Lower lobe of right lung (tissue), 2 donors: ENCODE data around the gene OVOL1. TPM values are rescaled to one million over a fixed set of nuclear protein-coding genes. Genes with fewer than 3 reads are reported as not detected.
"Not testable (repeated sequence)": the region's sequence is repeated elsewhere in the genome, so short reads cannot be mapped to it uniquely, and the experiment has no call there.

Source experiments
- ATAC-seq, 2 donors: fragments of 200-7000 bp; cut with Tn5 transposase; one replicate each; pipeline ENCODE4 v1.9.1; 2020 to 2022; ENCODE audit warnings: mild to moderate bottlenecking in 2 of 2, moderate library complexity in 2 of 2
- DNase-seq: peaks from one replicate; pipeline ENCODE4 v3.0.0-alpha.2; 2020
- H3K27ac ChIP-seq: fragments of 200-600 bp; one replicate; pipeline ENCODE4 v1.8.0; 2022
- H3K27me3 ChIP-seq: fragments of 200-600 bp; one replicate; pipeline ENCODE4 v1.8.0; 2022; ENCODE audit warnings: low read depth
- H3K36me3 ChIP-seq: fragments of 200-600 bp; one replicate; pipeline ENCODE4 v1.8.0; 2022; ENCODE audit warnings: mild to moderate bottlenecking
- H3K4me1 ChIP-seq: fragments of 200-600 bp; one replicate; pipeline ENCODE4 v1.8.0; 2022
- H3K4me3 ChIP-seq: fragments of 200-600 bp; one replicate; pipeline ENCODE4 v1.8.0; 2022; ENCODE audit warnings: mild to moderate bottlenecking
- H3K9me3 ChIP-seq: fragments of 200-600 bp; one replicate; pipeline ENCODE4 v1.8.0; 2022
- intact Hi-C: fragments of 100-400 bp; cut with DNase I; formaldehyde crosslinking; loops from one replicate; pipeline ENCODE4 v1.11.0; 2022
- total RNA-seq: library from RNA; stranded (reverse); fragmentation: NEBNext Ultra II Directional; extraction: Animal tissue kit (Norgen Biotek cat#: 25700); gene quantifications from one replicate; pipeline ENCODE4 v1.2.1, GENCODE V29; 2021
- TF ChIP-seq, protein P1 (sequence below): fragments of 200-600 bp; IDR thresholded peaks from one replicate; pipeline ENCODE4 v1.8.0; 2022; ENCODE audit warnings: antibody characterized with exemption, mild to moderate bottlenecking
- donor health status: DM: no; HTN: yes; CAD: no; lungs with severe emphysema.

OVOL1 gene
- total RNA-seq, 1 donor from 2014 or later = 0.89 TPM

DNA sequence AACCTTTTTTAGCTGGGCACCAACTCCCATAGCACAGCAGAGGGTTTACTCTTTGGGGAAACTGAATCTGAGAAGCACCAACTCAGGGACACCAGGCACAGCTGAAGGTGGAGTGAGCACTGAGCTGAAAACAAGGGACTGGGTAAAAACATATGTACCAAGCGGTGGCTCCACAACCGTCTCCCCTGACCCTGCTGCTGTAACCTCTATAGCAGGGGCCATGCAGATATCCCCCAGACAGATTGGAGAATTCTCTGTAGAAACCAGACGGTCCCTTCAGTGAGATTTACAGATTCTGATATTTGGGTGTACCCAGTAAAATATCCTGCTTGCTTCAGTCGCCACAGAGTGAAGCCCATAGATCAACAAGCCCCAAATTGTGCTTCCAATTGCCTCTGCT is 42.6 kb downstream of the OVOL1 start:
- DNase-seq (no peak), ATAC-seq (no peak)
- TF ChIP-seq, protein P1, sequence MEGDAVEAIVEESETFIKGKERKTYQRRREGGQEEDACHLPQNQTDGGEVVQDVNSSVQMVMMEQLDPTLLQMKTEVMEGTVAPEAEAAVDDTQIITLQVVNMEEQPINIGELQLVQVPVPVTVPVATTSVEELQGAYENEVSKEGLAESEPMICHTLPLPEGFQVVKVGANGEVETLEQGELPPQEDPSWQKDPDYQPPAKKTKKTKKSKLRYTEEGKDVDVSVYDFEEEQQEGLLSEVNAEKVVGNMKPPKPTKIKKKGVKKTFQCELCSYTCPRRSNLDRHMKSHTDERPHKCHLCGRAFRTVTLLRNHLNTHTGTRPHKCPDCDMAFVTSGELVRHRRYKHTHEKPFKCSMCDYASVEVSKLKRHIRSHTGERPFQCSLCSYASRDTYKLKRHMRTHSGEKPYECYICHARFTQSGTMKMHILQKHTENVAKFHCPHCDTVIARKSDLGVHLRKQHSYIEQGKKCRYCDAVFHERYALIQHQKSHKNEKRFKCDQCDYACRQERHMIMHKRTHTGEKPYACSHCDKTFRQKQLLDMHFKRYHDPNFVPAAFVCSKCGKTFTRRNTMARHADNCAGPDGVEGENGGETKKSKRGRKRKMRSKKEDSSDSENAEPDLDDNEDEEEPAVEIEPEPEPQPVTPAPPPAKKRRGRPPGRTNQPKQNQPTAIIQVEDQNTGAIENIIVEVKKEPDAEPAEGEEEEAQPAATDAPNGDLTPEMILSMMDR = no peak
- H3K27me3 ChIP-seq = no peaks in the 10 kb centered on the region
- peaks cover 13% of the 10 kb centered on the region for H3K4me1 ChIP-seq
- intact Hi-C loops = no loop called here
- no peak overlapping the region for H3K27ac ChIP-seq
- H3K4me3 ChIP-seq = no peak overlapping the region
- H3K9me3 ChIP-seq = no peaks in the 10 kb centered on the region
- no peaks in the 10 kb centered on the region for H3K36me3 ChIP-seq

DNA sequence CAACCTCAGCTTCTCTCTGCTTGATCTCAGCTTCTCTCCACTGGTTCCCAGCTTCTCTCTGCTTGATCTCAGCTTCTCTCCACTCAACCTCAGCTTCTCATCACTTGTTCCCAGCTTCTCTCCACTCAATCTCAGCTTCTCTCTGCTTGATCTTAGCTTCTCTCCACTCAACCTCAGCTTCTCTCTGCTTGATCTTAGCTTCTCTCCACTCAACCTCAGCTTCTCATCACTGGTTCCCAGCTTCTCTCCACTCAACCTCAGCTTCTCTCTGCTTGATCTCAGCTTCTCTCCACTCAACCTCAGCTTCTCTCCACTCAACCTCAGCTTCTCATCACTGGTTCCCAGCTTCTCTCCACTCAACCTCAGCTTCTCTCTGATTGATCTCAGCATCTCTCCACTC is 45.4 kb downstream of the OVOL1 start:
- not testable (repeated sequence) for ATAC-seq

DNA sequence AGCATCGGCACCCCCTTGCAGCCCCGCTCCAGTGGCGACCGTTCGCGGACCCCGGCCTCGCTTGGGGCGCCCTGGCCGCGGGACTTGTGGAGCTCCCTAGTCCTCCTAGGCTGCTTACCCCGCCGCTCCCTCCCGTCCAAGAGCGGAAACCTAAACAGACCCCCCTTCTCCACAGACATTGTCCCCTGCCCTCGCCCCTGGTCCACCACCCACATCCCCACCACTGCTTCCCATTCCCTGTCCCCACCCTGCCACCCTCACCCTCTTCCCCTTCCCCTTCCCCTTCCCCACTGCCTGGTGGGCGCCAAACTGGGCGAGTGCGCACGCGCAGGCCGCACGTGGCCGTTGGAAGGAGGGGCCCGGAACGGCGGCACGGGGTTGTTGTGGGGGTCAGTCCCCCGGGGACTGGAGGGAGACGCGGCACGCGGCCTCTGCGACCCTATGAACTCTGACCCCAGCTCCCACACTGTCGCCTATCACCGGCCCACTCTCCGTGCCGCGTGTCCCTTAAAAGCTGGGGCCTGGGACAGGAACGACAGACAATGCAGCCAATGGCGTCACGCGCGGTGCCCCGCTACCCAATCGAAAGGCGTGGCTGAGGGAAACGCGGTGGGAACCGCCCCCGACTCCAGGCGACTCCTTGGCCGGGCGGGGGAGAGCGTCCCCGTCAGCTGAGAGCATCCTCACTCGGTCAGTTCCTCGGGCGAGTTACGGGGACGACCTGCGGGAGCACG is 46.6 kb downstream of the OVOL1 start, which contains the start of gene SNX32:
Gene SNX32 (plus strand): TSS at position 667 of the 734 bp plus-strand sequence. CDS start 103 bp downstream, outside the sequence.
- ATAC-seq = peak; percentile 99 to 100
- peak within 1 kb of the TSS; percentile 51 for H3K27ac ChIP-seq
- TF ChIP-seq, protein P1 = no peak

More for the DNA sequence above, 45.4 kb downstream of the OVOL1 start:
- H3K4me3 ChIP-seq, DNase-seq, H3K27me3 ChIP-seq, intact Hi-C loops, H3K9me3 ChIP-seq, H3K27ac ChIP-seq, H3K36me3 ChIP-seq: not testable (repeated sequence)
- H3K4me1 ChIP-seq = peaks cover 13% of the 10 kb centered on the region

DNA sequence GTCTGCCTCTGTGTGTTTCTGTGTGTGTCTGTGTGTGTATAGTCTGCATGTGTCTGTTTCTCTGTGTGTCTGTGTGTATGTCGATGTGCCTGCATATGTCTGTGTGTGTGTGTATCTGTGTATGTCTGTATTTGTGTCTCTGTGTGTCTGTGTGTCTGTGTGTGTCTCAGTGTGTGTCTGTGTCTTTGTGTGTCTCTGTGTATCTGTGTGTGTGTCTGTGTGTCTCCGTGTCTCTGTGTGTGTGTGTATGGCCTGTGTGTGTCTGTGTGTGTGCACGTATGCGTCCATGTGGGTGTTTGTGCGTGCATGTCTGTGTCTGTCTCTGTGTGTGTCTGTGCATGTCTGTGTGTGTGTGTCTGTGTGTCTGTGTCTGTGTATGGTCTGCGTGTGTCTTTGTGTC is 47.3 kb downstream of the OVOL1 start:
- intact Hi-C loops = no loop called here
- peaks cover 13% of the 10 kb centered on the region for H3K4me1 ChIP-seq
- H3K27me3 ChIP-seq = no peaks in the 10 kb centered on the region
- no peaks in the 10 kb centered on the region for H3K9me3 ChIP-seq
- no peak overlapping the region for H3K27ac ChIP-seq
- TF ChIP-seq, protein P1 = no peak
- peak overlapping the region; percentile 59 for H3K4me3 ChIP-seq
- DNase-seq (no peak), ATAC-seq (no peak)
- H3K36me3 ChIP-seq = no peaks in the 10 kb centered on the region

More for the DNA sequence above, 46.6 kb downstream of the OVOL1 start, which contains the start of gene SNX32:
- Histone ChIP-seq H3K4me3 (peak within 1 kb of the TSS; percentile 59), H3K4me1 (peaks cover 13% of the 10 kb centered on the region), H3K36me3 (no peaks in the 10 kb centered on the region), H3K27me3 (no peaks in the 10 kb centered on the region), H3K9me3 (no peaks in the 10 kb centered on the region)
- peak; percentile 96 for DNase-seq
- intact Hi-C loops = no loop called here

DNA sequence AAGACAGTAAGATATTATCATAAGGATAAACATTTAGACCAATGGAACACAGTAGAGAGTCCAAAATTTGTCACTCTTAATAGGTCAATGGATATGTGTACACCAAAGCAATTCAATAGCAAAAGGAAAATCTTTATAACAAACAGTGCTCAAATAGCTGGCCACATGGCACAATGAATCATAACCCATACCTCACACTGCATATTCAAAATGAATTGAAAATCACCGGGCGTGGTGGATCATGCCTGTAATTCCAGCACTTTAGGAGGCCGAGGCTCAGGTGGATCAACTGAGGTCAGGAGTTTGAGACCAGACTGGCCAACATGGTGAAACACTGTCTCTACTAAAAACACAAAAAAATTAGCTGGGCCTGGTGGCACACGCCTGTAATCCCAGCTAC is 55.3 kb downstream of the OVOL1 start:
- no peaks in the 10 kb centered on the region for H3K9me3 ChIP-seq
- TF ChIP-seq, protein P1 = no peak
- DNase-seq (no peak), ATAC-seq (no peak)
- no peaks in the 10 kb centered on the region for H3K27me3 ChIP-seq
- H3K27ac ChIP-seq = no peak overlapping the region
- no peaks in the 10 kb centered on the region for H3K4me1 ChIP-seq
- intact Hi-C loops = no loop called here
- no peak overlapping the region for H3K4me3 ChIP-seq
- H3K36me3 ChIP-seq = no peaks in the 10 kb centered on the region

DNA sequence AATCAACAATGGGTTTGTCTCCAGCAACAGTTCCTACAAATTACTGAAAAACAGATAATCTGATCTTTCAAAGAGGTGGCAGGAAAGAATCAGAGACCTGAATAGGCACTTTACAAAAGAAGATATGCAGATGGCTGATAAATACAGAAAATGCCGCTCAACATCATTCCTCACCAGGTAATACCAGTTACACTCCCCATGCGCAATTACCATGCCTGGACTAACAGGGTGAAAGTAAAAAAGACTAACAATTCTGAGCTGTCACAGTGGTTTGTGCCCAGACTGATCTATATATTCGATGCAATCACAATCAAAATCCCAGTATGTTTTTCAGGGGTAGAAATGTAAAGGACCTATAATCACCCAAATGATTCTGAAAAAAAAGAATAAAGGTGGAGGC is 56.9 kb downstream of the OVOL1 start:
- no peak overlapping the region for H3K4me3 ChIP-seq
- intact Hi-C loops = no loop called here
- no peak overlapping the region for H3K27ac ChIP-seq
- H3K36me3 ChIP-seq = no peaks in the 10 kb centered on the region
- no peak for DNase-seq
- ATAC-seq = no peak
- H3K9me3 ChIP-seq = no peaks in the 10 kb centered on the region
- H3K27me3 ChIP-seq = no peaks in the 10 kb centered on the region
- H3K4me1 ChIP-seq = no peaks in the 10 kb centered on the region
- TF ChIP-seq, protein P1 = no peak
